HPDE6-E6E7 (cell line): Measurements from ENCODE around the gene TULP3.
A peak's percentile ranks its signal among the peaks of the same experiment; 100 is the strongest.

Source experiments
- DNase-seq: peaks from one replicate; pipeline ENCODE4 v3.0.0; 2011; ENCODE audit warnings: missing footprints; ENCODE audit errors: extremely low spot score

The TULP3 gene

GRCh38 chr12:2877047-2877952 lies 13.4 kb upstream of the TULP3 start, which contains the start of the genes FOXM1 and RHNO1:
Gene FOXM1 (minus strand): TSS chr12:2877174. CDS start chr12:2874478, 2,696 bp downstream.
Gene RHNO1 (plus strand): TSS chr12:2877223. CDS start chr12:2885367, 8,144 bp downstream.
- DNase-seq = peak; percentile 91

GRCh38 chr12:2877953-2878732 lies 12.5 kb upstream of the TULP3 start:
- DNase-seq = no peak

DNA sequence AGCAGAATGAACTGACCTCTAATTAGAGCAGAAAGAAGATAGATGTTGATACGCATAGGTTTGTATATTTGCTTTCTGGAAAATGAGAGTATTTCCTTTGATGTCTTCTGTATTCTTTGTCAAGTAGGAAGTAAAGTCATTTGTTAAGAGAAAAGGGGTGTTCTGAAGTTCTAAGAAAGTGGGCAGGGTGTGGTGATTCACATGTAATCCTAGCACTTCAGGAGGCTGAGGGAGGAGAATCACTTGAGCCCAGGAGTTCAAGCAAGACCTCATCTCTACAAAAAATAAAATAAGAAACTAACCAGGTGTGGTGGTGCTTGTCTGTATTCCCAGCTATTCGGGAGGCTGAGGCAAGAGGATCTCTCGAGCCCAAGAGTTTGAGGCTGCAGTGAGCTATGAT lies 10.8 kb upstream of the TULP3 start:
- DNase-seq = no peak

GRCh38 chr12:2884810-2885209 lies 5.9 kb upstream of the TULP3 start:
- no peak for DNase-seq

DNA sequence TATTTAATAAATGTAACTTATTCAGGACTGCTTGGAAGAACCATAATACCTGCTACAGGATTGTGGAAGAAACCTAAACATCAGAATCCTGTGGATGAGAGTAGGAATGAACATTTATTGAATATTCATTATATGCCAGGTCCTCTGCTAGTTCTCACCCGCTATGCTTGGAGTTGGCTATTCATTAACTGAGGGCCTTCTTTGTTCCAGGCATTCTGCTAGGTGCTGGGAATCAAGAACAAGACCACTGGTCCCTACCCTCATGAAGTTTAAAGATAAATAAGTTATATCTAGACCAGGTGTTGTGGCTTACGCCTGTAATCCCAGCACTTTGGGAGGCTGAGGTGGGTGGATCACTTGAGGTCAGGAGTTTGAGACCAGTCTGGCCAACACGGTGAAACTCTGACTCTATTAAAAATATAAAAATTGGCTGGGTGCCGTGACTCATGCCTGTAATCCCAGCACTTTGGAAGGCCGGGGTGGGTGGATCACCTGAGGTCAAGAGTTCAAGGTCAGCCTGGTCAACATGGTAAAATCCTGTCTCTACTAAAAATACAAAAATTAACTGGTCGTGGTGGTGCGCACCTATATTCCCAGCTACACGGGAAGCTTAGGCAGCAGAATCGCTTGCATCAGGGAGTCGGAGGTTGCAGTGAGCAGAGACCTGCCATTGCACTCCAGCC lies 3.8 kb upstream of the TULP3 start:
- no peak for DNase-seq

- no peak for DNase-seq
Observed at GRCh38 chr12:2890001-2890387, 697 bp upstream of the TULP3 start.

DNA sequence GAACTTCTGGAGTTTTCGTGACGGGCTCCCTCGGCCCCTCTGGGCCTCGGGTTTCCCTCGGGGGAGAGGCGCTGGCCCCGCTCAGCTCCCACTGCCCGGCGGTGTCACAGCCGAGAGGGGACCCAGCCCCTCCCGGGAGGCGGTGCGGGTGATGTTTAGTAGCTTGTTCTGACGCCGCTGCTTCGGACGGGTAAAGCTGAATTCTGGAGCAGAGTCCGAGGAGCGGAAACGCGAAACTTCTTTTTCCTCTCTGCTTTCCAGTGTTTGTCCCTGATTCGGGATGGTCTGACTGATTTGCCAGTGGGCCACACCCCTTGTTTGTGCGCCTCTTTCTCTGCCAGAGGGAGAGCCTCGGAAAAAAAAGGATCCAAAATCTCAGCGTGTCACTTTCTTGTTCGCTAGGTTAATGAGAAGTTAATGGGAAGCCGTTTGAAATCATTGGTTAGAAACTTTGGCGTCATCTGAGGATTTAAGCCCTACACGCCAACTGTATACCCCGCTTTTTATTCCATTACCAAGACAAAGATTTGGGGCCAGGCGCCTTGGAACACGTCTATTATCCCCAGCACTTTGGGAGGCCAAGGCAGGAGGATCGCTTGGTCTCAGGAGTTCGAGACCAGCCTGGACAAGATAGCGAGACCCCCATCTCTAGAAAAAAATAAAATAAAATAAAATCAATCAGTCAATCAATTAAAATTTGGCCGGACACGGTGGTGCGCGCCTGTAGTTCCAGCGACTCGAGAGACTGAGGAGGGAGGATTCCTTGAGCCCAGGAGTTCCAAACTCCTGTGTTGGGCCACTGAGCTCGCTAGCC lies 756 bp downstream of the TULP3 start:
- no peak for DNase-seq

GRCh38 chr12:2892246-2892645 lies 1.6 kb downstream of the TULP3 start:
- DNase-seq = no peak

GRCh38 chr12:2893007-2893406 lies 2.3 kb downstream of the TULP3 start:
- no peak for DNase-seq

- no peak for DNase-seq
Observed at GRCh38 chr12:2895051-2895451, 4.4 kb downstream of the TULP3 start.

DNA sequence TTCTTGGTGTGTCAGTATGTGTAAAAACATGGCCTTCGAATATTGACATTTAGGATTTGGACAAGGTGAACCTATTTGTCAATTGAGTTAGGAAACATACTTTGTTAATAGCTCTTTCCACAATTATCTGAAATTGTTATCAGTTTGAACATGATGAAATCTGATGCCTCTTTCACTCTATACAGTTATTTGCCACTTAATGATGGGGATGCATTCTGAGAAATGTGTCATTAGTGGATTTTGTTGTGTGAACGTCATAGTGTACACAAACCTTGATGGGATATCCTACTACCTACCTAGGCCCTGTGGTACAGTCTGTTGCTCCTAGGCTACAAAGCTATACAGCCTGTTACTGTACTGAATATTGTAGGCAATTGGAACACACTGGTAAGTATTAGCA lies 4.8 kb downstream of the TULP3 start:
- DNase-seq = no peak

DNA sequence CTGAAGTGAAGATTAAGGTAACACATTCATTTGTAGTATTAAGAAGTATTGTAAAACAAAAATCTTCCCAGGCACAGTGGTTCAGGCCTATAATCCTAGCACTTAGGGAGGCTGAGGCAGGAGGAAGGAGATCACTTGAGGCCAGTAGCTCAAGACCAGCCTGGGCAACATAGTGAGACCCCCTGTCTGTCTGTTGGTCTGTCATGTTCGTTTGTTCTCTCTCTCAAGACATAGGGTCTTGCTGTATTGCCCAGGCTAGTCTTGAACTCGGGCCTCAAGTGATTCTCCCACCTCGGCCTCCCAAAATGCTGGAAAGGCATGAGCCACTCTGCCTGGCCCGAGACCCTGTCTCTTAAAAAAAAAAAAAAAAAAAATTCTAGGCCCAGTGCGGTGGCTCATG lies 6.7 kb downstream of the TULP3 start:
- no peak for DNase-seq

- DNase-seq = no peak
Observed at GRCh38 chr12:2900642-2901041, 10.0 kb downstream of the TULP3 start.

- DNase-seq = no peak
Observed at GRCh38 chr12:2902272-2902880, 11.7 kb downstream of the TULP3 start.

DNA sequence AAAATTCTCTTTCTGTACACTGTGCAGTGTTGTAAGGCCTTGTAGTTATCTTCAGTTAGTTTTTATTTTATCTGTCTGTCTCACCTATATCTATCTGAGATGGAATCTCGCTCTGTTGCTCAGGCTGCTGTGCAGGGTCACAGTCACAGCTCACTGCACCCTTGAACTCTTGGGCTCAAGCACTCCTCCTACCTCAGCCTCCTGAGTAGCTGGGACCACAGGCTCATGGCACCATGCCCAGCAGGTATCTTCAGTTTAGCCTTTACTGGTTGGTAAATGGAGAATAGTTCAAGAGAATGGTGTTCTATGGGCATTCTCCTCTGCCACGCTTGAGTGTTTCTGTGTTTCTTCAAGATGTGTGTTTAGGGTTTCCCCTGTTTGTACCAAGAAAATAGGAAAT lies 13.6 kb downstream of the TULP3 start:
- DNase-seq = no peak

DNA sequence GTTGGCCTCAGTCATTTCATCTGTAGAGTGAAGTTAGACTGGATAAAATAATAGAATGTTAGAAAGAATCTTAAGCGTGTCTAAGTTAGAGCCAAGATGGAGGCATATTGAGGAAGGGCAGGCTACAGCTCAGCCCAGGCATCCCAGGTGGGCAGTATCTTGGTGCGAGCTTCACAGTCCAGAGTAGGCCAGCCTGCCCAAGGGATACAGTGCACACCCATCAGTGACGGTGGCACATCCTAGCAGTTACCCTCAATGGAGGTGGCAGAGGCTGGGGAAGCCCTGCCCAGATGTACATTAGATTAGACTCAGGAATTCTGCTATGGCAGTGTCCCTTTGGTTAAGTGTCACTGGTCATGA lies 21.5 kb downstream of the TULP3 start:
- no peak for DNase-seq

GRCh38 chr12:2919249-2919648 lies 28.6 kb downstream of the TULP3 start:
- DNase-seq = no peak

DNA sequence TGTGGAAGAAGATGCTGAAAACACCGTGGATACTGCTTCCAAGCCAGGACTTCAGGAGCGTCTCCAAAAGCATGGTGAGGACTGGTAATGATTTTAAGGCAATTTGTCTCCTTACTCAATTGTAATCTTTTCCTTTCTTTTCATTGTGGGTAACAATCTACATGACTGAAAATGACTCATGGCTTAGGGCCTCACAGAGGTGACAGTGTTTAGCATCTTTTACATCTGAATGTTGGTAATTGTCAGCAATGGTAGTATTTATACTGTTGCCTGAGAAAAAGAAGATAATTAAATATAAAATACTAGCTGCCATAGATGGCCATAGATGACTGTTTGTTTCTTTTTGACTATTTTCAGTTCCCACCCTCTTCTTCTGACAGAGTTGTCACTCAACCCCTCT lies 31.6 kb downstream of the TULP3 start:
- DNase-seq = no peak

- DNase-seq = no peak
Observed at GRCh38 chr12:2923057-2923456, 32.4 kb downstream of the TULP3 start.

DNA sequence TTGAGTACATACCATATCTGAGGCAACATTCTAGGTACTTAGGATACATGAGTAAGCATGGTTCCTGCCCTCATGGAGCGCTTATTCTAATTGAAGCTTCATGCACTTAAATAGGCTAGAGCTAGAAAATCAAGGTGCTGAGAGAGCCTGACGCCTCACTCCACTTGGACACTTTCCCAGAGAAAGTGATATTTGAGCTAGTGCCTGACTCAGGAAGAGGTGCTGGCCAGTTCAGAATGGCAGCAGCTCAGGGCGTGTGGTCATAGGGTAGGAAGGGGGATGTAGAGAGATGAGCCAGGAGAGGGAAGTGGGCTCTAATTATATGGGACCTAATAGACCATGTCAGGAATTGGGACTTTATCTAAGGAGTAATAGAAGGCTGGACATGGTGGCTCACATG lies 33.3 kb downstream of the TULP3 start:
- no peak for DNase-seq
